HG03521 (cell line): ENCODE results near the gene ERG.

Source experiments
- ATAC-seq: cut with Tn5 transposase; IDR thresholded peaks from one replicate; pipeline ENCODE4 v1.9.1; 2021; ENCODE audit warnings: mild to moderate bottlenecking, moderate library complexity; ENCODE audit not compliant: unreplicated experiment

The ERG gene

GRCh38 chr21:38475519-38475918 is 22.8 kb downstream of the ERG start:
- no peak for ATAC-seq

DNA sequence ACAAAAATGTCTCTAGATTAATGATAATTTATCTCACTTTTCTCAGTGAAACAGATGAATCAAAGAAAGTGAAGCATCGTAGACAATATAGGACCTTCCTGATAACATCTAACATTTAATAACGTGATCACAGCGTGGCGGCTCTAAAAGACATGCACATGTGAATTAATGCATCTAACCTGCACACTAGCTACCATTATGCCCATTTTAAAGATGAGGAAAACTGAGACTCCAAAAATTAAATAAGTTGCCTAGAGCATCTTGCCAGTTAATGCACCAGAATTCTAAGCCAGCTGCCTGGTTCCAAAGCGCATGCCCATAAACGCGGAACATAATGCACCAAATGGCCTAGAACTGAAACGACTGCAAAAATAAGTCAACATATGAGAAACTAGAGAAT is 23.5 kb downstream of the ERG start:
- no peak for ATAC-seq

DNA sequence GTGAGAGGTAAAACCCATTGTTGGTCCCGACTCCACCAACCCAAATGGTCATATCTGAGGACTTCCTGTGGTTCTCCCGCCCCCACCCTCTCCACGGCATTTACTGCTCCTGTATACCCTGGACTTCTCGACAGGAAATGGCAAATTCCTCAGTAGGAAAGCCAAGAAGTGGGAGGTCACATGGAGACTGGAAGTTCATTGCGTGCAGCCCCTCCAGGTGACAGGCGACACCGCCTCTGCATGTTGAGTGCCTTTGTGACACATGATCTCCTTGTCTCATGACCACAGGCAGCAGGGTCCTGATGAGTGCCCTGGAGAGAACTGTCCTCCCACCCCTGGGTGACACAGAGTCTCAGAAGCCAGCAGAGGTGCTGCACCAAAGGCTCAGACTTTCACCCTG is 24.2 kb downstream of the ERG start:
- ATAC-seq, result no peak

DNA sequence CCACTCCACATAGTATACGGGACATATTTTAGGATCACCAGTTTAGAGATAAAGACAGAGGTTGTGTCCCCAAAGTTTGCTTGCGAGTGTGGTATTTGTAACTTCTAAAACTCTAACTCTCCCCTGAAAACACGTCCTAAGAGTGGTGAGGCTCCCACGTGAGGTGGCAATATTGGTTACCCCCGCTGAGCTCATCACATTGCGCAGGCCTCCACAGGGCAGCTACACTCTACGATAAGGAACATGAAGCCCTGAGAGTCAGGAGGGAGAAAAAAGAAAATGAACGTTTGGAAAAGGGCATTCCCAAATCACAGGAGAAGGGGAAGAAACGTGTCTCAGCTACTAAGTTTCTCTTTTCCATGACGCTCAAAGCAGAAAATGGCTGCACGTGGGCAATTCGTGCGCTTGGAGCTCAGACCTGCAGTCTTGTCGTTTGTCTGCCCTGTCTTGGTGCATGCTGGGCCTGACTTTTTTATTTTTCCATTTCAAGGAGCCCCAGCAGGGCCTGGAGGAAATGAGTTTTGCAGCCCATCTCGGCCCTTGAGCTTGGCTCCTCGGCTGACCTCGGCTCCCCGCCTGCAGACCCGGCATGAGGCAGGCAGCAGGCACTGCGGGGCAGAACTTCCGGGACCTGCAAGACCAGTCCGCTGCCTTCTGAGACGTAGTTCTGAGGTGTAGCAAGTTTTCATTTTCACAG is 25.7 kb downstream of the ERG start:
- no peak for ATAC-seq

DNA sequence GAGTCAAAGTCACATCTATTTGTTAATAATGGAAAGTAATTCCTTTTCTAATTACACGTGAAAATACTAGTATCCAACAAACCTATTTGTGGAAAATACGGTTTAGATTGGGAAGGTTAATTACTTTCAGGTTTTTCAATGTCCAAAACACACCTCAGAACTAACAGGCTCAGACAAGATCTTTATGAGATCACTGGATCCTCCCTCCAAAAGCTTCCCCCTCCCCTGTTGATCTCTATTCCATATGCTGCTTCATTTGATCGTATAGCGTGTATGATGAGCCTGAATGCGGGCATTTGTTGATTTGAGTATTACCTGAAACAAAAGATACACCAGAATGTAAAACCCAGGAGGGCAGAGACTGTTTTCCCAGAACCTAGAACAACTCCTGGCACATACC is 26.5 kb downstream of the ERG start:
- no peak for ATAC-seq

GRCh38 chr21:38470755-38471154 is 27.5 kb downstream of the ERG start:
- ATAC-seq, result no peak

DNA sequence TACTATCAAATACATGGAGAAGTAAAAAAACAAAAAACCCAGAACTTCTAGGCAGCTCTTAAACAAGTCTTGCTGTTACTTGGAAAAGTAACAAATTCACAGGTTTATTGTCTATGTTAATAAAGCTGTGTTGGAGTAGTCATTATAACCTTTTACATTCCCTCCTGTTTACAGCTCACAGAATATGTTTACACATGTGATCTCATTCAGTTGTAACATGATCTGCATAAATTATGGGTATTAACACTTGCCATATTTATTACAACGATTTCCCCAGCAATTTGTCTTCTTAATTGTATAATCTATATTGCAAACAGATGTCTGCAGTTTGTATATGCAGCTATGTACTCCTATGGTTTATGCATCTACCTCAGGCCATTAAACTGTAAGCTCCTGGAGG is 28.6 kb downstream of the ERG start:
- no peak for ATAC-seq

DNA sequence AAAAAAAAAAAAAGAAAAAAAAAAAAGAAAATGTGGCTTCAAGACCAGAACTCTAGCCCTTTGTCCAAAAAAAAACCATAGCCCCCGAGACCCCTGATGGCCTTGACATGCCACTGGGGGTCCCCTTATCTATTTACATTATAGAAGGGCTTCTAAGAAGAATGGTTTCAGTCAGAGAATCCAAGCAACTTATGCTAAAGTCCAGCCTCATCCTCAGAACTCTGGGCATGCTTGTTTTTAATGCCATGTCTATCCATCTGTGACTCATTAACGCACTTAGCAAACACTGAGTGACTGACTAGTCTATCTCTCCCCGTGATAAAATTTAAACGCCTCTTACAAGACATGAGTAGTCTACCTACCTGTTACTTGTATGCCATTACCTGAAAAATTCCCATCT is 29.3 kb downstream of the ERG start:
- no peak for ATAC-seq

GRCh38 chr21:38467911-38468310 is 30.4 kb downstream of the ERG start:
- no peak for ATAC-seq

DNA sequence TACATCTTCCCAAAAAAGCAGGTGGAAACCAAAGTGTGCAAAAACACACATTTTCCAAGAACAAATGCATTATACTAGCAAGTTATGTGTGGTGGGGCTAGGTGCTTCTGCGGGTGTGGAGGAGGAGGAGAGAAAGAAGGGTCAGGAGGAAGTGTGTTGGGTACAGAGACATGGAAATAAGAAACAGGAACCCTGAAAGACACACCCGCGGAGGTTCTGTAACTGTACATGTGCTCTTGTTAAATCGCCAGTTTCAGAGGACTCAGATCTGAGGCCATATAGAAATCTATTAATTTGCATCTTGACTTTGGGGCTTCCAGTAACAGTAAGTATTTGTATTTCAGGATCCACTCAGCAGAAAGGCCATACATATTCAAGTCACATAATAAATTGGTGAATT is 30.9 kb downstream of the ERG start:
- ATAC-seq, result no peak

GRCh38 chr21:38460171-38460742 is 38.0 kb downstream of the ERG start:
- no peak for ATAC-seq

DNA sequence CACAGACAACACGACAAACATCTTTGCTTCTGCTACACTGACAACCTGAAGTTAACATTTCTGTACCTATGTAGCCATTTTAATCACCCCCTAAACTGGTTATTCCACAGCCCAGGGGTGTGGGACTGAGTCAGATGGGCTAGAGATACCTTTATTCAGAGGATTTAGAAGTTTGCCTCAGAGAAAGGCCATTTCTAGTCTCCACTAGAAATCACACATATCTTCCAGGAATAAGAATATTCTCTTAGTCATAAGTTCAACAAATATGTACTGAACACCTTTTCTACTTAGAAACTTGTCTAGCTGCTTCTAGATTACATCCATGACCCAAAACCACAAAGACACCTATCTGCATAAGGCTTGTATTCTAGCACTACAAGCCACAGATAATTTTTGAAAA is 38.8 kb downstream of the ERG start:
- ATAC-seq, result no peak

- no peak for ATAC-seq
These were observed 42.9 kb downstream of the ERG start for GRCh38 chr21:38455403-38455802.

DNA sequence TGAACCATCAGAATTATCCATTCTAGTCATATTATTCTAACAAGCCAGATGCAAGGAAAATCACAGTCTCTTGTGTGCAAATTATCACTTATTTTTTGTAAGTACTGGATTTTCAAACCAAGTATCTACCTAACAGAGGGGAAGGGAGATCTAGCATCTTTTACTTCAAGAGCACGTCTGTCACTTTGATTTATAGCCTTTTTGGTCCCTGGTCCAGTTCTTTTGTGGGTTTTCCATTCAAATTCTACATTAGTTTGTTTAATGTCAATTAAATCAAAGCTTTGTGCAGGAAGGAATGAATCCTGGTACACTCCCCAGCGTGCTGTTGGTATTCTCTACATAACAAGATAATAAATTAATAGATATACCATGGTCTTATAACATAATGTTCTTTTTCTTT is 43.6 kb downstream of the ERG start:
- no peak for ATAC-seq

GRCh38 chr21:38454161-38454560 is 44.1 kb downstream of the ERG start:
- no peak for ATAC-seq

DNA sequence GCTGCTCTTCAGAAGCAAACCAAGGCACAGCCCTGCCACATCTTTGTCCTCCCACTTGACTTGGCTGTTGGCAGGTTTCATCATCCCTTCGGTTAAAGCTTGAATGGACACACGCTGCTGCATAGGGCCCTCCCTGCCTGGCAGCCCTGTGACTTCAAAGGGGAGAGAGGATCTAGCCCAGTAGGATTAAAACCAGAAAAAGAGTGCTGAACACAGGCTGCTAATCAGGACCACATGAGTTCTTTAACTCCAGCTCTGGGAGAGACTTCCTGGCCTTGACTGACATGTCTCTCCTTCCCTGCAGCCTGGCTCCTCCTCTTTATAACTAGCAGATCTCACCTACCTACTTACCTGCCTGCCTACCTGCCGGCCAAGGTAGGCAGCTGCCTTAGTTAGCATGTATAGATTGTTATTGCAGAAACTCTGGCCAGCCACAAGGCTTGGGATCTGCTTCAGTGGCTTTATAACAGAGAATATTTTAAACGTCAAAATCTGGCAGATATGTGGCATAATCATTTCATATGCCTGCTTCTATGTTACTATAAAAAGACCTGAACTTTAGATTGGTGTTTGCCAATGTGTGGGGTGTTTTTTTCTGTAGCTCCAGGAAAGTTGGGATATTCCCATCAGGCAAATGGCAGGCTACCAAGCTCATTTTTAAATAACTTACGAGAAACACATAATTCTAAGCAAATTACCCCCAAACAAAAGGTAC is 49.4 kb downstream of the ERG start:
- no peak for ATAC-seq

- no peak for ATAC-seq
These were observed 50.7 kb downstream of the ERG start for GRCh38 chr21:38447611-38448010.

DNA sequence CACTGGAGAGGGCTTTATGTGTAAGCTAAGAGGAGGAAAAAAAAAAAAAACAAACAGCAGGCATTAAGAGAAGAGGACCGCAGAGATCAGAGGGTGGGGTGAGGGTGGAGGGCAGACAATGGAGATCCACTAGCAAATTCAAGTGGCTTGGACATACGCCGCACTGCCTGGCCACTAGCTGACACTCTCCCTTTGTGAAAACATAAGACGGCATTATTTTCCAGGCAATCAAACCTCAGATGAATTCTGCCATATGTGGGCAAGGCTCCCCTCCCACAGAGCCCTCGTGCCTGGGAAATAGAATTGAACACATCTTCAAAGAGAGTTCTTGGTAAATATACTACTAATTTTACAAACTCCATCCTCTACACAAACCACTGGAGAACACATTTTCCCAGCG is 53.6 kb downstream of the ERG start:
- no peak for ATAC-seq

GRCh38 chr21:38443110-38443509 is 55.2 kb downstream of the ERG start:
- no peak for ATAC-seq

GRCh38 chr21:38441153-38441552 is 57.1 kb downstream of the ERG start:
- no peak for ATAC-seq

DNA sequence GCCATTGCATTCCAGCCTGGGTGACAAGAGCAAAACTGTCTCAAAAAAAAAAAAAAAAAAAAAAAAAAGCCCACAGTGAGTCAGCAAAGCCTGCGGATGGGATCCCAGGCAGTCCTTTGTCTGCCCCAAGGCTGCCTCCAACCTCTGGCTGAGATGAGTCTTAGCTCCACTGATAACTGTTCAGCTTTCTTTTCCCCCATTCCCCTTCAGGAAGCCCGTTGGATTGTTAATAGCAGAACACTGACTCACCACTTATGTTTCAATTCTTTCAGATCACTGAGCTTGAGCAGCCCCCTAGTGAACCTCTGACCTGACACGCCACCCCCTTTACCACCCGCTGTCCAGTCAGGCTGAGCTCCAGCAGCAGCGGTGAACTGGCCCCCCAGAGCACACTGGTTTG is 57.5 kb downstream of the ERG start:
- no peak for ATAC-seq

DNA sequence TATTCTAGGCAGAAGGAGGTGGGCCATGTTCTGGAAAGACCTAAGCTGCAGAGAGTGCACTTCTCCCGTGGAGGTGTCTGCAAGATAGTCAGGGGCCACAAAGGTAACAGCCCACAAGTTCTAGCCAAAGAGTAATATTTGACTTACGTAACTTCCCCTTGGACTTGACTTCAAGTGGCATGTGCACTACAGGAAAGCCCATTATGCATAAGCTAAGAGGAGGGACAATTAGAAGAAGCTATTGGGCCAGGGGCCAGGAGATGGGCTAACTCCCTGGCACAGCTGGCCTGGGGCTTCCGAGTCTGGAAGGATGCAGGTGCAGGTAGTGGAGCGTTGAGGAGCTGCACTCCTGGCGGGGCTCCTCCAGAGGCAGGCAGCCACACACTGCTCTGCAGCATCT is 58.3 kb downstream of the ERG start:
- no peak for ATAC-seq
